GM11168 (cell line): ENCODE measurements around the gene ARHGAP24.
"Not testable (repeated sequence)": the region's sequence is repeated elsewhere in the genome, so short reads cannot be mapped to it uniquely, and the experiment has no call there.

Experiments
- in situ Hi-C: fragments of 300-500 bp; cut with MboI; formaldehyde crosslinking; loops from one replicate; pipeline ENCODE4 v1.12.0; 2022; ENCODE audit warnings: low sequenced_read_pairs; ENCODE audit not compliant: unreplicated experiment

Gene ARHGAP24

GRCh38 chr4:85478576-85478975 lies 3.6 kb downstream of the ARHGAP24 start:
- in situ Hi-C loops = no loop called here

- in situ Hi-C loops = no loop called here
Observed at GRCh38 chr4:85482010-85482738, 7.2 kb downstream of the ARHGAP24 start.

- in situ Hi-C loops = no loop called here
Observed at GRCh38 chr4:85486425-85487086, 11.6 kb downstream of the ARHGAP24 start.

- in situ Hi-C loops = no loop called here
Observed at GRCh38 chr4:85488416-85488815, 13.5 kb downstream of the ARHGAP24 start.

- in situ Hi-C loops = no loop called here
Observed at GRCh38 chr4:85489273-85489981, 14.5 kb downstream of the ARHGAP24 start.

- in situ Hi-C loops = no loop called here
Observed at GRCh38 chr4:85491527-85491926, 16.6 kb downstream of the ARHGAP24 start.

- in situ Hi-C loops = no loop called here
Observed at GRCh38 chr4:85492336-85492735, 17.4 kb downstream of the ARHGAP24 start.

- in situ Hi-C loops = no loop called here
Observed at GRCh38 chr4:85495621-85496020, 20.7 kb downstream of the ARHGAP24 start.

GRCh38 chr4:85496126-85496849 lies 21.3 kb downstream of the ARHGAP24 start:
- in situ Hi-C loops = no loop called here

GRCh38 chr4:85496933-85497332 lies 22.0 kb downstream of the ARHGAP24 start:
- in situ Hi-C loops = no loop called here

GRCh38 chr4:85498068-85498733 lies 23.3 kb downstream of the ARHGAP24 start:
- in situ Hi-C loops = no loop called here

- in situ Hi-C loops = no loop called here
Observed at GRCh38 chr4:85499573-85499972, 24.6 kb downstream of the ARHGAP24 start.

GRCh38 chr4:85500110-85500867 lies 25.3 kb downstream of the ARHGAP24 start:
- in situ Hi-C loops = no loop called here

GRCh38 chr4:85501145-85501544 lies 26.2 kb downstream of the ARHGAP24 start:
- in situ Hi-C loops = not testable (repeated sequence)

GRCh38 chr4:85508654-85509053 lies 33.7 kb downstream of the ARHGAP24 start:
- in situ Hi-C loops = no loop called here

GRCh38 chr4:85509882-85510631 lies 35.1 kb downstream of the ARHGAP24 start:
- in situ Hi-C loops = no loop called here

GRCh38 chr4:85510632-85510984 lies 35.7 kb downstream of the ARHGAP24 start:
- in situ Hi-C loops = no loop called here

- in situ Hi-C loops = no loop called here
Observed at GRCh38 chr4:85512446-85513205, 37.7 kb downstream of the ARHGAP24 start.
